Measurements from ENCODE around the gene BOD1L2.

GRCh38 chr18:57194070-57194469 lies 47.2 kb downstream of the BOD1L2 start:
- TF ChIP-seq POLR2AphosphoS5 (IDR thresholded peaks at IDR 0.05) (no peak), EP300 (IDR thresholded peaks at IDR 0.05) (no peak), CTCF (IDR thresholded peaks at IDR 0.05) (no peak), POLR2A (IDR thresholded peaks at IDR 0.05) (no peak)
